Kidney glomerular epithelial cell (primary cell): Measurements from ENCODE around the gene PTPRT.

Source experiments
- DNase-seq: peaks from one replicate; lab custom pipeline; 2025; lab: John Stamatoyannopoulos, UW

The PTPRT gene

DNA sequence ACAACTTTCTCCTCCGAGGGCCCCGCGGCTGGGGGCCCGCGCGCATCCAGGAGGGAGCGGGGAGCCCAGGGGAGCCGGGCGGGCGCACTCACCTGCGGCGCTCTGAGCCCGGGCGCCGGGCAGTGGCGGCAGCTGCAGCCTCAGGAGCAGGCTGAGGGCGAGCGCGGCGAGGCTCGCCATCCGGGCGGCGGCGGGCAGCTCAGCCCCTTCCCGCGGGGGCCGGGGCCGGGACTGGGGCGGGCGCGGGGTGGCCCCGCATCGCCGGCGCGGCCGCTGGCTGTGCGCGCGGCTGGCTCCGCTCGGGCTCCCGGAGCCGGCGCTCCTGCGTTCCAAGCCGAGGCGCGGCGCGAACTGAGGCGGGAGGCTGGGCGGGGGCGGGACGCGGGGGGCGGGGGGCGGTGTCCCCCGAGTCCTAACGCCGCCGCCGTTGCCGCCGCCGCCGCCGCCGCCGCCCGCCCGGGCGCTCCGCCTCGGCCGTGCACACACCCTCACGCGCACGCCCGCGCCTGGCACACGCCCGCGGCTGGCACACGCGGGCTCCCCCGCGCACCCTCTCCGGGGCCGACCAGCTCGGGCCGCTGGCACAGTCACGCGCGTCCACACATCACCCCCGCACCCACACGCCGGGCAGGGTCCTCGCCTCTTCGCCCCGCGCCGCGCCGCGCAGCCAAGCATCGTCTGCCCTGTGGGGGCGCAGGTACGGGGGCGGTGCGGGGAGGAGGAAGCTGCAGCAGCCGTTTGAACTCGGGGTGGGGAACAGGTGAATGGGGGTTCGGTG is at the start of gene PTPRT:
PTPRT (minus strand) TSS at position 353 of the 778 bp plus-strand sequence; CDS start at position 180, 173 bp downstream.
- no peak for DNase-seq

DNA sequence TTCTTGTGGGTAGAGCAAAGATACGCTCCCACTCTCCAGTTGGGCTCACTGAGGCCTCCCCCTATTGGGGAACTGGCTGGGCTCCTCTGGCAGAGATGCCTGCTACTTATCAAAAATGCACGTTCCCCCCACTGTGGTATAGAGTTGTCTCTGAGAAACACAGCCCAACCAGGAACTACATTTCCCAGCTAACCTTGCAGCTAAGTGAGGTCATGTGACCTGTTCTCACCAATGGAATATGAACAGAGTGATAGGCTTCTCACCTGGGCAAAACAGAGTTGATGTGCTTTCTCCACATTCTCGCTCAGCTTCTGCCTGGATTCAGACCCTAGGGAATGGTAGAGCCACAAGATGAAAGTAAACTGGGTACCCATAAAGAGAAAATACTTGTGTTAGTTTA is 49.1 kb upstream of the PTPRT start:
- DNase-seq = no peak

DNA sequence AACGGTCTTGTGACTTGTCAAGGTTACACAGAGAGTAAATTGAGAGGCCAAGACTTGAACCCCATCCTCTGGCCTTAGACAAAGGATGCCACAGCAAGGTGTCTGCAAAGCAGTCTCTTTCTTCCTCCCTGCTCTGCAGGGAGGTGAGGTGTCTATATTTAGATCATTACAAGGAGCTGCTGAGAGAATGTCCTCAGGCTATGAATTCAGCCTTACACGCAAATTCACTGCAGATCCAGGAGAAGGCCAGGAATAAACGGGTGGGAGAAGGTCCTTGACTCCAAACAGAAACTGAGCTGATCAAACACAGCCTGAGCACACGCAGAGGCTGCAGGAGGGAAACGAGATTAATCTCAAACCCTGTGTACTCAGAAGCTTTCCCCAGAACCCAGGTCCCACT is 48.6 kb upstream of the PTPRT start:
- DNase-seq = no peak

DNA sequence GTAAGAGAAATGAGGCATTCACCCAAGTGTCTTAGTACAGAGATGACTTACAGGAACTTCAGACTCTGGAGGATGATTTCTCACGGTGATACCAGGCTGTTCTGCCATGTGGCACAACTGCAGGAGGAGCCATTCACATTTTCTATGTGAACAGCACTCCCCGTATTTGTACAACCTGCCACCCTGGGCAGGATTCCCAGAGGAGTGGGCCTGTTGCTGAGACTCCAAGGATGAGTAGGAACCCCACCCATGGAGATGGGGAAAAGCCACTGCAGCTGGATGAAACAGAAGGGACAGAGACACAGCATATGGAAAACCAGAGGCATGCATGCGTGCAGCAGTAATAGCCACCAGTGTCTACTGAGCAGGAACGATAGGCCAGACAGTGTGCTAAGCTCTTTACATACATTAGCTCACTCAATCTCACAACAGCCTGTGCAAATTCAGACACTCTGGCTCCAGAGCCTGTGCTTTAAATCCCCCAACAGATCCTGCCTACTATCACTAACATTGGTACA is 48.0 kb upstream of the PTPRT start:
- no peak for DNase-seq

DNA sequence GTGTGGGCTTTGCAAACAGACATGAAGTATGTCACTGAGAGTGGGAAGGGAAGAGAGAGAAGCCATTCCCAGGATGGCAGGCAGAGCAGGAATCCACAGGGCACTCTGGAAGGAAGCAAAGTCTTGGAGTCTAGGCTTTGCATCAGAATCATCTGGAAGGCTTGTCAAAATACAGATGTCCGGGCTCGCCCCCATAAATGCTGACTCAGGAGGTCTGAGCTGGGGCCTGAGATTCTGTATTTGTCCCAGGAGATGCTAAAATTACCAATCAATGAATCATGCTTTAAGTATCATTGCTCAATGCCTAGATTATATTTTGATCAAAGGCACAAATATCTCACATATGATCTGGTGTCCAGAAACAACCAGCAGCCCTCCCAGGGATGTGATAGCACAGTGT is 46.3 kb upstream of the PTPRT start:
- DNase-seq = no peak

DNA sequence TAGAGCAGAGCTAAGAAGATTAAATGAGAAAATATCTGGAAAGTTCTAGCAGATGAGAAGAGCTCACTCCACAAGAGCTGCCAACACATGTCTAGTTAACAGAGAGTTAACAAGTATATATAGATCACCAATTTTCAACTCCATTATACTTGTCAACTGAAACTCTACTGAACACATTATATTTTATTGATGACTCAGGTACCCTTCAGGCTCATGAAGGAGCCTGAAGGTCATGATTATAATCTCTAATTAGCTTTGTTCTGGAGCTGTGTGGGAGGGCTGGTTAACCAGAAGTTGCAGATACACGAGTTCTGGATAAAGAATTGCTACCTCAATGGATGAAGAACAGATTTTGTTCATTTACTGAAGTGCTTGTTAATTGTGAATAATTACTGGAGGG is 42.1 kb upstream of the PTPRT start:
- DNase-seq = no peak

DNA sequence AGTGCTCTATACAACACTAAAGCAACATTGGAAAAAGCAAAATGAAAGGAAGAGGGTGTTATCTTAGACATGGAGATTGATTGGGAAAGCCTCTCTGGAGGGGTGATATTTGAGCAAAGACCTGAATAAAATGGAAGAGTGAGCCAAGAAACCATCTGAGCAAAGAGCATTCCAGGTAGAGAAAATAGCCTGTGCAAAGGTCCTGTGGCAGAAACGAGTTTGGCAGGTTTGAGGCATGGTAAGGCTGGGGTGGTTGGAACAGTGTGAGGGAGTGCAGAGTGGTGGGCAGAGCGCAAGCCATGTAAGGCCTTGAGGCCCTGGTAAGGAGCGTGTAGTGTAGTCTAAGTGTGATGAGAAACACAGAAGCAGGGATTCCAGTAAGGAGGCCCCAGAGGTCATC is 40.0 kb upstream of the PTPRT start:
- DNase-seq = no peak

DNA sequence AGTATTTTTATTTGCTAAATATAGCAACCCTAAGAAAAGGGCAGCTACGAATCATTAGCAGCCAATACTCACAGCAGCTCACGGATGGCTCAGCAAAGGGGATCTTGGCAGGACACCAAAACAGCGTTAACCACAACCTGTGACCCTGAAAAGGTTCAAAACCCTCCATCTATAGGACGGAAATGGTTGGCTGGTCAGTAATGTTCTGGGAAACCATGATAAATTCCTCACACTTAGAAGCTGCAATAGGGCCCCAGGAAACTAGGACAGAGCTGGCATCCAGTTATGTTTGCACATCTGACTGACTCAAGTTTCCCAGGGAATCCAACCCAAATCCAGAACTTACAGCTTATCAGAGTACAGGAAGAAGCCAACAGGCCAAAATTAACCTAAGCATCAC is 30.9 kb upstream of the PTPRT start:
- DNase-seq = peak; percentile 58

DNA sequence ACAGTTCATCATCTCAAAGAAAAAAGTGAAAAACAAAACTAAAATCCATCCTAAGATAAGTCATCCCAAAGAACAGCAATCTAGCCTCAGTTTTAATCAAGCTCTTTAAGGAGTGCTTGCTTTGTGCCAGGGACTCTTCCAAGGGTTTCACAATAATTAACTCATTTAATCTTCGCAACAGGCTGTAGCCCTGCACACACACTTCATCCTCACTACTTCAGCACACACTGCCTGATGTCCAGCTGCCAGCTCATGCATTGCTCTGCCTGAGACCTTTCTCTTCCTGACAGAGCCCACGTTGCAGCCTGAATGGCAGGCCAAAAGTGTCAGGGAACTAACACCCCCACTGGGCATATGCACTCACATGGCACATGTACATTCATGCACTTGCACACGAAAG is 21.2 kb upstream of the PTPRT start:
- no peak for DNase-seq

DNA sequence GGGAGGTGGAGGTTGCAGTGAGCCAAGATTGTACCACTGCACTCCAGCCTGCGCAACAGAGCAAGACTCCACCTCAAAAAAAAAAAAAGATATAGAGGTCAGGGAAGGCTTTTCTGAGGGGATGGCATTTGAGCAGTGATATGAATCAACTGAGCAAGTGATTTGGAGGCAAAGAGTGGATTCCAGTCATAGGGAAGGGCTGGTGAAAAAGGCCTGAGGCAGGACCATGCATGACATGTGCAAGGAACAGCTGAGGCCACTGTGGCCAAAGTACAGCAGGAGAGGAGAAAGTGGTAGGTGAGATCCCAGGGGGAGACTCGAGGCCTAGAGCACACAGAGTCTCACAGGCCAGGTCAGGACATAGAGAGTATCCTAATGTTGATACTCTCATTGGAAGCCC is 20.1 kb upstream of the PTPRT start:
- no peak for DNase-seq

DNA sequence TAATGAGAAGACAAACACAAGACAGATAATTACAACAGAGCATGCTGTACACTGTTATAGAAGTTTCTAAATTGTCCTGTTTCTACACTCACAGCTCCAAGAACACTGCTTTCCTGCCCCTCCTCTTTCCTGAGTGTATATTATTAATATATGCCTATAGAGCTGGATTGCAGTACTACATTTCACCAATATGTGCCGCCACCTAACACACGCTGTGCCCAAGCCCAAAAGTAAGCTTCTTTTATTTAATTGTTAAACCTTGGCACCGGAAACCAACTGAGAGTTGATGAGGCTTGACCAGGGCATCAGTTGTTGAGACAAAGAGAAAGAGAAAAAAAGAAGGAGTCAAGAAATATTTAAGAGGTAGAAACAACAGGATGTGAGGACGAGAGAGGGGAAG is 16.0 kb upstream of the PTPRT start:
- DNase-seq = no peak

DNA sequence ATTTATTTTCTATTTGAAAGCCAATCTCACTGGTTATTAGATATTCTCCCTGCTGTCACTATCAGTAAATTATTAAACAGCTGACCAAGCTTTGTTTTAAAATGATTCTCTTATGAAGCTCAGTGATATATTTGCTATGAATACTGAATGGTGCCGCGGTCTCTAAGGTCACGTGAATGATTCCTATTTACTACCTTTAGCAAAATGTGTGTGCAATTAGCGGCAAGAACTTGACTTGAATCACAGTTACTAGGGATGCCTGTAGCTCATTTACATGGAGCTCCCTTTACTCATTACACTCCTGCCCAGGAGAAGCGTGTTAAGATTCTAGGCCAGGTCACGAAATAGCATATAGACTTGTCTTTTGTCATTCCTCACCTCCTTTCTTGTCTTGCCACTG is 12.4 kb upstream of the PTPRT start:
- DNase-seq = no peak

DNA sequence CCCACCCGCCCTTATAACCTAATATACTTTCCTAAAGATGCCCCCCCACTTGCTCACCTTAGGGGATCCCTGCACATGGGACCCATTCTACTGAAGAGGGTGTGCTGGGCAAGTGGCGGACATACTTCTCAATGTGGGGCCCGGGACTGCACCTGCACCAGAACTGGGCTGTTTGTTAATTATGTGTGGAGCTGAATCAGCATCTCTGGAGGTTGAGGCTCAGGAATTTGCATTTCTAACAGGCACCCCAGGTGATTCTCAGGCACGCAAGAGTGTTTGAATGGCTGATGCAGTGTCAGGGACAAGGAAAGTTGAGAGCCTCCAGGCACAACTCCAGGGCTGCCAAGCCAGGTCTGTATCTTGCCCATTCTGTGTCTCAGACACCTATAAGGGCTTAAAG is 8.9 kb upstream of the PTPRT start:
- no peak for DNase-seq

DNA sequence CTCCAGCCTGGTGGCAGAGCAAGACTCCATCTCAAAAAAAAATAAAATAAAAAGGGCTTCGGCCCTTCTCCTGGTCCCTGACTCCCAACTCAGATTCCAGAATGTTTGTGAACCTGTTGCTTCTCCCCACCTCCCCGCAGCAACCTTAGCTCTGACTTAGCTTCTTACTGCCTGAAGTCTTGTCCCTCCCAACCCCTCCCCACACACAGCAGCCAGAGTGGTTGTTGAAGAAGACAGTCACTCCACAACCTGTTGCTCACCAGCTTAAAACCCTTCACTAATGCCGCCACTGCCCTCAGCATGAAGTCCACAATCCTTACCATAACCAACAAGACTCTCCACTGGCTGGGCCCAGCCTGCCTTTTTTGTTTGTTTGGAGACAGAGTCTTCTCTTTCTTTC is 6.5 kb upstream of the PTPRT start:
- DNase-seq = no peak

DNA sequence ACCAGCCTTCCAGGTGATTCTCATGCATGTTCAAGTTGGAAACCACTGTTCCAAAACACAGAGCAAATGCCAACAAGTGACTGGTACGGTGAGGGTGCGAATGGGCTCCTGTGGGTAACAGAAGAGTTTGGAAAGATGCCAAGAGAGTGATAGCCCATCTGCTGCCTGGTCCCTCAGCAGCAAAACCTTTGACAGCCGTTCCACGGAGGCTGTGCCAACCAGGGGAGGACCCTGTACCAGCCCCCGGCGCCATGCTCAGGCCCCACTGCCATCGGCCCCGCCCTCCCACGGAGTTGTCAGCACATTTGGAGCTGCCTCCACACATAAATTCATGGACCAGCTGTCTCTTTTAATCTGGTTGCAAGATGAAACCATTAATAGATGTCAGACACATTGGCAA is 4.4 kb upstream of the PTPRT start:
- no peak for DNase-seq

DNA sequence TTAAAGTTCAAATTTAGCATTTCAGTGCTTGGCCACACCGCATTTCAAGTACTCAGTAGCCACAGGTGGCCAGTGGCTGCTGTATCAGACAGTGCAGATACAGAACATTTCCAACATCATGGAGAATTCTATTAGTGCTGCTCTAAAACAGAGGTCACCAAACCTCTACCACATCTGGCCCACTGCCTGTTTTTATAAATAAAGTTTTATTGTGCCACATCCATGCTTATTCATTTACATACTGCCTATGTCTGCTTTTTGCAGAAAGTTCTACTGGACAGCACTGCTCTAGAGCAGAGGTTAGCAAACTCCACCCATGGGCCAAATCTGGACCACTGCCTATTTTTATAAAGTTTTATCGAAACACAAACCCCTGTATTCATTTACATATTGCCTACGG is 3.7 kb upstream of the PTPRT start:
- no peak for DNase-seq

DNA sequence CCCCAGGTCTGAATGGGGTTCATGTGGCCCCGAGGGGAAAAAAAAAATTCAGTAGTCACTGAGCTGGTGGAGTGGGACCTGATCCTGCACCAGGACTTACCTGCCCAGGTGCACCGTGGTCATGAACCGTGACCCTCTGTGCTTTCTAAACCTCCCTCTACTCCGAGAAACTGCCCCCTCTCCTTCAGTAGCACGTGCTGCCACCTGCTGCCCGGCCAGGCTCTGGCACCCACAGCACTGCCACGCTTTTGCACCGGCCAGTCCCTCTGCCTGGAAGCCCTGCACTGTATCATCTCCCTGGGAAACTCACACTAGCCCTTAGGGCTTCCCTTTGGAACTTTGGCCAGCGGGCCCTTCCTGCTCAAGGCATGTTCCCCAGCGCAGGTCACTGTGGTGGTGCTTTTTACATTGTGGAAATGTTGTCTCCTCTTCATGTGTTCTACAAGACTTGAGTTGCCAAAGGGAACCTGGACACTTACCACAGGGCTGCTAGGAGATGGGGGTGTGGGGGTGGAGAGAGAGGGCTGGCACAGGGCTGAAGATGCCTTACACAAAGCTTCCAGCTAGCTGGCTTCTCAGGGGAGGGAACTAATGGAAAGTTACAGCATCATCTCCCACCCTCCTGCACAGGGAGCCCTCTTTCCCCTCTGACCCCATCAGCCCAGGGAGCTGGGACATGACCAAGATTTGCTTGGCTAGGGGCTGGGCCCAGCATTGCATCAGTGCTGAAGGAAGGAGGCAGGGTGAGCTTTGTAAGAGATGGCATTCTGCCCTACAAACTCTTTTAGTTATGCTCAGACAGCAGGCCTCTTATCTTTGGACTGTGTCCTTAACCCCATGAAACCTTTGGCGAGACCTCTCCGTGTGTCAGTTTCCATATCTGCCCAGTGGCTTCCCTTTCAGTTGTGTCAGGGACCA is 2.5 kb upstream of the PTPRT start:
- peak; percentile 6 for DNase-seq

DNA sequence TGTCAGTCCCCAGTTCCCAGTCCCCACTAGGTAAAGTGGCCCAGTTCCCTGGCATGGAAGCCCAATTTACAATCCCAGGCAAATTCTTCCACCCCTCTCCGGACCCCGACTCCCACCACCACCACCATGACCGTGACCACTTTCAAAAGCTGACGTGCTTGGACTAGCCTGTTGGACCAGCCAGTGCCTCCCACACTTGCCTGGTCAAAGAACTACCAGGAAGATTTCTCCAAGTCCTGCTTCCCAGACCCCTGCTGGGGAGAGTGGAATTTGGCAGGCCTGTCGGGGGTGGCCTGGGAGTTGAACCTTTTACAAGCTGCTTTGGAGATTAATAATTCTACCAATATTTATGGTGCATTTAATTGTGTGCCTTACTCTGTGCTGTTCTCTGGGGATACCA is 1.4 kb upstream of the PTPRT start:
- no peak for DNase-seq

DNA sequence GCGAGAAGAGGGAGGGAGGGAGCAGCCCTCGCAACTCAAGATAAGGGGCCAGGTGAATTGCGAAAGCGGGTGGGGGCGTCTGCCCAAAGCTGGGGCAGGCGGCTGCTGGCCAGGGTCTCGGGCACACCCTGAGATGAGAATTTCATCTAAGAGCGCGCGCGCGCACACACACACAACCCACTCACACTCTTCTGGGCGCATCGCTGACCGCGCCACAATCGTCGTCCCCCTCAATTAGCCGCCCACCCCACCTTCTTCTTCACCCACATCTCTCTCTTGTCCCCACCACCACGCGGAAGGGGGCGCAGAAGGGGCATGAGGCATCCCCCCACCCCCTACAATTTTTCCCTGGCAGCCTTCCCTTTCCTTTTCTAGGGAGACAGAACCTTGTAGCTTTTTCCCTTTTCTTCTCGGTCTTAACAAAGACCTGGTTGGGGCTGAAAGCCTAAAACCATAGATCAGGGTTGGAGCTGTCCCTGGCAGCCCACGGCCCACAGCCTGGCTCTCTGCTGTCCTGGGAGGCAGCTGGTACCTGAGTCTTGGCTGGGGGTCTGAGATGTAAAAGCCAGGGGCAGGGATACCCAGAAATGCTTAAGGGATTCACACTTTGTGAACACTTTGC is 737 bp upstream of the PTPRT start:
- no peak for DNase-seq

DNA sequence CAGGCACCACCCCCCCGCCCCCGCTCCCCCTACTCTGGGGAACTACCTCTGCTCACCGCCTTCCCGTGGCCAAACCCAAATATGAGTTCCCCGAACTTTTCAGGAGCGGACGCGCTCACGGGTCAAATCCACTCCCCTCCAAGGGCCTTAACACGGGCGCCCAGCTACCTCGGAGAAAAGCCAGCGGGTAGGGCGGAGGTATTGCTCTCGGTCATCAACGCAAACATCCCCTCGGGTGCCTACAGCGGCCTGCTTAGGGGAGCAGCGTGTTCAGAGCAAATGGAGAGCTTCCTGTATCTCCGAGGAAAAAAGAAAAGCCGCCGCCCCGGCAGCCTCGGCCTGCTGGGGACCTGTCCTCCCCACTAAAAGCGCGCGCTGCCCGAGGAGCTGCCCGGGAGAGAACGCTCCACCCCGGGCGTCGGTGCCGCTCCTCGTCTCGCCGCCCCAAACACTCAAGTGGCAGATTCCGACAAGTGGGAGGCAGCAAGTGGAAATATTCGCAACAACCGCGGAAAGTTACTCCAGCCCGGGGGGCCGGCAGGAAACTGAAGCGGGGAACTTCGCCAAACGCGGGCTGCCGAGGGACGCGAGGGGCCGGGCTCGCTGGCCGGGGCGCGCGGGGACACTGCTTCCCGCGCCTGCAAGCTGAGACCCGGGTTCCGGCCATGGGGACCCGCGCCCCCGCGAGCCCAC is 699 bp downstream of the PTPRT start:
- DNase-seq = no peak

DNA sequence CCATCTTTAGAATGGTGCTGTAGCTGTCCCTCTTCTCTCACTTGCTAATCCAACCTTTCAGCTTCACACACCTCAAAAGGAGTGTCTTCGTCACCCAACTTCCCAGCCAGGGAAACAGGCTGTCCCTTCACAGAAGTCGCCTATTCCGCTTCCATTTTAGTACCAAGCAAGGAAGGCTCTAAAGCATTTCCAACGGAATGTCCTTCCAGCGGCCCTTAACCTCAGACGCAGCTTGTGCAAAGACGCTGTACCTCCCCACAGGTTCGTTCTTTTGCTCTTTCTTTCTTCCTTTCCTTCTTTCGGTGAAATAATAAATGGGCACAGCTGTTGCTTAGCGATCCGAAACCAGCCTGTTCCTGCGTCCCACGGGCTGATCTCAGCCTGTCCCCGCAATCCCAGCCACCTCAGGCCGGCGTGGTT is 1.5 kb downstream of the PTPRT start:
- DNase-seq = no peak
